ENCODE measurements around the gene ADRA2C. TPM values are rescaled to one million over a fixed set of nuclear protein-coding genes. Genes with fewer than 3 reads are reported as not detected.

Gene ADRA2C
- total RNA-seq, 1 experiment from 2014 or later = 23.5 TPM

GRCh38 chr4:3807822-3808496 is 41.8 kb downstream of the ADRA2C start:
- CTCF ChIA-PET = no interaction called here
- BruUV-seq (replicated peaks) = no TSS peak

GRCh38 chr4:3808597-3808996 is 42.4 kb downstream of the ADRA2C start:
- intact Hi-C loops (cut with micrococcal nuclease; ENCODE audit: unreplicated experiment) = no loop called here
- TF ChIP-seq SIN3A (IDR thresholded peaks at IDR 0.05; ENCODE audit: borderline replicate concordance, insufficient read depth, low read depth, low read length) (no peak), CTCF (IDR thresholded peaks at IDR 0.05) (no peak), REST (IDR thresholded peaks at IDR 0.05; ENCODE audit: insufficient read depth in 1 of 2, low read depth in 2 of 2, low read length in 1 of 2) (no peak), POLR2AphosphoS5 (IDR thresholded peaks at IDR 0.05; ENCODE audit: low read depth, low read length) (no peak), TCF7L2 (IDR thresholded peaks at IDR 0.05; ENCODE audit: low read depth, low read length) (no peak)
- Histone ChIP-seq H3K4me3 (ENCODE audit: low read depth in 2 of 2, low read length in 2 of 2) (no peak overlapping the region), H3K9me3 (ENCODE audit: control insufficient read depth, insufficient read depth, low read depth, low read length) (no peaks in the 10 kb centered on the region), H3K27ac (ENCODE audit: low read length) (no peak overlapping the region), H3K4me1 (ENCODE audit: control insufficient read depth, insufficient read depth, low read length) (no peaks in the 10 kb centered on the region), H3K27me3 (ENCODE audit: control insufficient read depth, insufficient read depth, low read length) (no peaks in the 10 kb centered on the region), H3K36me3 (ENCODE audit: control insufficient read depth, insufficient read depth, low read length) (no peaks in the 10 kb centered on the region)
- DNase-seq (ENCODE audit: low read depth, low spot score) (no peak), ATAC-seq (no peak)
- BruUV-seq (replicated peaks) = no TSS peak
- in situ Hi-C loops (cut with HindIII; ENCODE audit: low pct_unique_long_range_greater_than_20kb, low sequenced_read_pairs) = no loop called here
- CTCF ChIA-PET = no interaction called here
- POLR2A ChIA-PET = no interaction called here

More at GRCh38 chr4:3807822-3808496, 41.8 kb downstream of the ADRA2C start:
- Histone ChIP-seq H3K36me3 (ENCODE audit: control insufficient read depth, insufficient read depth, low read length) (no peaks in the 10 kb centered on the region), H3K4me1 (ENCODE audit: control insufficient read depth, insufficient read depth, low read length) (no peaks in the 10 kb centered on the region), H3K4me3 (ENCODE audit: low read depth in 2 of 2, low read length in 2 of 2) (no peak overlapping the region), H3K27me3 (ENCODE audit: control insufficient read depth, insufficient read depth, low read length) (no peaks in the 10 kb centered on the region), H3K27ac (ENCODE audit: low read length) (no peak overlapping the region), H3K9me3 (ENCODE audit: control insufficient read depth, insufficient read depth, low read depth, low read length) (no peaks in the 10 kb centered on the region)
- intact Hi-C loops (cut with micrococcal nuclease; ENCODE audit: unreplicated experiment) (no loop called here), in situ Hi-C loops (cut with HindIII; ENCODE audit: low pct_unique_long_range_greater_than_20kb, low sequenced_read_pairs) (no loop called here)
- POLR2A ChIA-PET = no interaction called here
- DNase-seq (ENCODE audit: low read depth, low spot score) (no peak), ATAC-seq (no peak)
- TF ChIP-seq SIN3A (IDR thresholded peaks at IDR 0.05; ENCODE audit: borderline replicate concordance, insufficient read depth, low read depth, low read length) (no peak), POLR2AphosphoS5 (IDR thresholded peaks at IDR 0.05; ENCODE audit: low read depth, low read length) (no peak), TCF7L2 (IDR thresholded peaks at IDR 0.05; ENCODE audit: low read depth, low read length) (no peak), CTCF (IDR thresholded peaks at IDR 0.05) (no peak), REST (IDR thresholded peaks at IDR 0.05; ENCODE audit: insufficient read depth in 1 of 2, low read depth in 2 of 2, low read length in 1 of 2) (no peak)

Data from Panc1 (cell line).